Lower lobe of right lung (tissue), 2 donors: ENCODE data around the gene PDE11A. TPM values are rescaled to one million over a fixed set of nuclear protein-coding genes. Genes with fewer than 3 reads are reported as not detected.

Experiments used
- ATAC-seq, 2 donors: fragments of 200-7000 bp; cut with Tn5 transposase; one replicate each; pipeline ENCODE4 v1.9.1; 2020 to 2022; ENCODE audit warnings: mild to moderate bottlenecking in 2 of 2, moderate library complexity in 2 of 2
- DNase-seq: peaks from one replicate; pipeline ENCODE4 v3.0.0-alpha.2; 2020
- H3K27ac ChIP-seq: fragments of 200-600 bp; one replicate; pipeline ENCODE4 v1.8.0; 2022
- H3K27me3 ChIP-seq: fragments of 200-600 bp; one replicate; pipeline ENCODE4 v1.8.0; 2022; ENCODE audit warnings: low read depth
- H3K36me3 ChIP-seq: fragments of 200-600 bp; one replicate; pipeline ENCODE4 v1.8.0; 2022; ENCODE audit warnings: mild to moderate bottlenecking
- H3K4me1 ChIP-seq: fragments of 200-600 bp; one replicate; pipeline ENCODE4 v1.8.0; 2022
- H3K4me3 ChIP-seq: fragments of 200-600 bp; one replicate; pipeline ENCODE4 v1.8.0; 2022; ENCODE audit warnings: mild to moderate bottlenecking
- H3K9me3 ChIP-seq: fragments of 200-600 bp; one replicate; pipeline ENCODE4 v1.8.0; 2022
- intact Hi-C: fragments of 100-400 bp; cut with DNase I; formaldehyde crosslinking; loops from one replicate; pipeline ENCODE4 v1.11.0; 2022
- total RNA-seq: library from RNA; stranded (reverse); fragmentation: NEBNext Ultra II Directional; extraction: Animal tissue kit (Norgen Biotek cat#: 25700); gene quantifications from one replicate; pipeline ENCODE4 v1.2.1, GENCODE V29; 2021
- TF ChIP-seq, protein P1 (sequence below): fragments of 200-600 bp; IDR thresholded peaks from one replicate; pipeline ENCODE4 v1.8.0; 2022; ENCODE audit warnings: antibody characterized with exemption, mild to moderate bottlenecking
- donor health status: DM: no; HTN: yes; CAD: no; lungs with severe emphysema.

PDE11A gene
- total RNA-seq, 1 donor from 2014 or later, result 0.27 TPM

GRCh38 chr2:178112202-178113152, 39.9 kb upstream of the PDE11A start, which contains the start of gene RBM45:
Gene RBM45 (plus strand): TSS chr2:178112437. CDS start chr2:178112547, 110 bp downstream.
- H3K27ac ChIP-seq, result peak within 1 kb of the TSS; percentile 78
- intact Hi-C loops, result no loop called here

GRCh38 chr2:178111743-178112142, 39.2 kb upstream of the PDE11A start:
- peak overlapping the region; percentile 78 for H3K27ac ChIP-seq
- intact Hi-C loops, result no loop called here

More at GRCh38 chr2:178112202-178113152, 39.9 kb upstream of the PDE11A start, which contains the start of gene RBM45:
- peak; percentile 96 for DNase-seq
- TF ChIP-seq, protein P1, sequence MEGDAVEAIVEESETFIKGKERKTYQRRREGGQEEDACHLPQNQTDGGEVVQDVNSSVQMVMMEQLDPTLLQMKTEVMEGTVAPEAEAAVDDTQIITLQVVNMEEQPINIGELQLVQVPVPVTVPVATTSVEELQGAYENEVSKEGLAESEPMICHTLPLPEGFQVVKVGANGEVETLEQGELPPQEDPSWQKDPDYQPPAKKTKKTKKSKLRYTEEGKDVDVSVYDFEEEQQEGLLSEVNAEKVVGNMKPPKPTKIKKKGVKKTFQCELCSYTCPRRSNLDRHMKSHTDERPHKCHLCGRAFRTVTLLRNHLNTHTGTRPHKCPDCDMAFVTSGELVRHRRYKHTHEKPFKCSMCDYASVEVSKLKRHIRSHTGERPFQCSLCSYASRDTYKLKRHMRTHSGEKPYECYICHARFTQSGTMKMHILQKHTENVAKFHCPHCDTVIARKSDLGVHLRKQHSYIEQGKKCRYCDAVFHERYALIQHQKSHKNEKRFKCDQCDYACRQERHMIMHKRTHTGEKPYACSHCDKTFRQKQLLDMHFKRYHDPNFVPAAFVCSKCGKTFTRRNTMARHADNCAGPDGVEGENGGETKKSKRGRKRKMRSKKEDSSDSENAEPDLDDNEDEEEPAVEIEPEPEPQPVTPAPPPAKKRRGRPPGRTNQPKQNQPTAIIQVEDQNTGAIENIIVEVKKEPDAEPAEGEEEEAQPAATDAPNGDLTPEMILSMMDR, result peak; percentile 99
- peak; percentile 99 for ATAC-seq
- Histone ChIP-seq H3K9me3 (no peaks in the 10 kb centered on the region), H3K4me1 (peaks cover 14% of the 10 kb centered on the region), H3K27me3 (no peaks in the 10 kb centered on the region), H3K4me3 (peak within 1 kb of the TSS; percentile 85), H3K36me3 (peaks cover 14% of the 10 kb centered on the region)

DNA sequence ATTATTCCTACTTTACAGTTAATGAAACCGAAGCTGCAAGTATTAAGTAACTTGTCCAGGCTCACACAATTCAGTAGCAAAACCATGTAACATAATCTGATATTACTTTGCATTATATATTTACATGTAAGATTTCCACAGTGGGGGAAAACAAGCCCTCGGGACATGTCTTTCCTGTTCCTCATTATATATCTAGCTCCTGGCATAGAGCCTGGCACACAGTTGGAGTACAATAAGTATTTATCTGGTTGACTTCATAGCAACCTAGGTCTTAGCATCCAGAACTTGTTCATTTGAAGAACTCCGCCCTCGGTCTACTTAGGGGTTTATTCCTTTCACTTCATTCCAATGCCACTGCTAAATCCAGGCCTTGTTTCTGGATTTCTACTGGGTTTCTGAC, 38.1 kb upstream of the PDE11A start:
- DNase-seq, result no peak
- Histone ChIP-seq H3K4me1 (peaks cover 14% of the 10 kb centered on the region), H3K9me3 (no peaks in the 10 kb centered on the region), H3K4me3 (no peak overlapping the region), H3K27me3 (no peaks in the 10 kb centered on the region), H3K27ac (no peak overlapping the region), H3K36me3 (no peaks in the 10 kb centered on the region)
- intact Hi-C loops, result no loop called here
- TF ChIP-seq, protein P1, result no peak
- no peak for ATAC-seq

More at GRCh38 chr2:178111743-178112142, 39.2 kb upstream of the PDE11A start:
- TF ChIP-seq, protein P1, result no peak
- Histone ChIP-seq H3K4me1 (peaks cover 14% of the 10 kb centered on the region), H3K4me3 (peak overlapping the region; percentile 85), H3K9me3 (no peaks in the 10 kb centered on the region), H3K36me3 (peaks cover 6% of the 10 kb centered on the region), H3K27me3 (no peaks in the 10 kb centered on the region)
- ATAC-seq, result no peak
- no peak for DNase-seq

DNA sequence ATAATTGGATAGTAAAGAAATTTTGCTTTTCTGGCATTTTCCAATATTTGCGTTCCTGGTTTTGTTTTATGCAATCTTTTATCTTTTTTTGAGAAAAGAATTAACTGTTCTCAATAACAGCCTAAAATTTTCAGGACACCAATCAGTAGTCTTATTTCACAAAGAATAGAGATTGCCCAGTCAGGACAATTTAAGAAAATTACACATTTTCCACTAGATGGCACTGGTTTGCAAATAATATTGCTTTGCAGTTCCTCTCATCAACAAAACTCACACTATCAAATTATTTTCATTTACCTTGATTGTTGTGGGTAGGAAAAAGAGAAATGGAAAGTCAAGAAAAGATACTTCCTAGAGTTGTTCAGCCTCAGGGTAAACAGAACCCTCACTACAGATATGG, 37.2 kb upstream of the PDE11A start:
- TF ChIP-seq, protein P1, result peak; percentile 57
- no peak for ATAC-seq
- no peaks in the 10 kb centered on the region for H3K36me3 ChIP-seq
- no peaks in the 10 kb centered on the region for H3K9me3 ChIP-seq
- no peak overlapping the region for H3K4me3 ChIP-seq
- intact Hi-C loops, result no loop called here
- H3K4me1 ChIP-seq, result peaks cover 14% of the 10 kb centered on the region
- no peak overlapping the region for H3K27ac ChIP-seq
- no peaks in the 10 kb centered on the region for H3K27me3 ChIP-seq
- DNase-seq, result no peak

DNA sequence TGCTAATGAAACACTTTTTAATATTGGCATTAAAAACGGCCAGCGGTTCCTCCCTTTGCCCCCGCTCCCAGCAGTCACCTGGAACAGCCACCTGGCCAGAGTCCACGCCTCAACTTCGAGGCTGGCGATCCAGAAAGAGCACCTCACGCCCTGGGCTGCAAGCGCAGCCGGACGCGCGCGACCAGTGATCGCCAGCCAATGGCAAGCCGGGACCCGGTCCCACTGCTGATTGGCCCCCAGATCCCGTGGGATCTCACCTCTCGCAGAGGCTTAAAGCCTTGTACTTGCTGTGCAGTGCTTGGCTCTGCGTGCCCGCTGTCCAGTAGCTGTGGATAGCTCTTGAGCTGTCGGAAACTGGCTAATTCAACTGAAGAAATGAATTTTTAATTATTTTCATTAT, 35.6 kb upstream of the PDE11A start:
- Histone ChIP-seq H3K36me3 (no peaks in the 10 kb centered on the region), H3K9me3 (no peaks in the 10 kb centered on the region), H3K4me1 (peaks cover 6% of the 10 kb centered on the region), H3K4me3 (no peak overlapping the region), H3K27ac (no peak overlapping the region), H3K27me3 (no peaks in the 10 kb centered on the region)
- intact Hi-C loops, result no loop called here
- no peak for DNase-seq
- TF ChIP-seq, protein P1, result no peak
- no peak for ATAC-seq
